ENCODE measurements around the gene MLLT3.

DNA sequence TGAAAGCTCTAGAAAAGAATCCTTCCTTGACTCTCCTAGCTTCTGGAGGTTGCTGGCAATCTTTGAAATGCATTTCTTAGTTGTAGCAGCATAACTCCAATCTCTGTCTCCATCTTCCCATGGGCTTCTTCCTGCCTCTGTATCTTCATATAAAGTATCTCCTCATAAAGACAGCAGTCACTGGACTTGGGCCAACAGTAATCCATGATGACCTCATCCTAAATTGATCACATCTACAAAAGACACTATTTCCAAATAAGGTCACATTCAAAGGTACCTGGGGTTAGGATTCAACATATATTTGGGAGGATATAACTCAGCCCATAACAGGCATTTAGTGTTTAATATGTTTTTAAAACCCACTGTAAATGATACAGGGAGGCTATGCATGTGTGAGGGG is 123.3 kb downstream of the MLLT3 start:
- TF ChIP-seq, protein P1, sequence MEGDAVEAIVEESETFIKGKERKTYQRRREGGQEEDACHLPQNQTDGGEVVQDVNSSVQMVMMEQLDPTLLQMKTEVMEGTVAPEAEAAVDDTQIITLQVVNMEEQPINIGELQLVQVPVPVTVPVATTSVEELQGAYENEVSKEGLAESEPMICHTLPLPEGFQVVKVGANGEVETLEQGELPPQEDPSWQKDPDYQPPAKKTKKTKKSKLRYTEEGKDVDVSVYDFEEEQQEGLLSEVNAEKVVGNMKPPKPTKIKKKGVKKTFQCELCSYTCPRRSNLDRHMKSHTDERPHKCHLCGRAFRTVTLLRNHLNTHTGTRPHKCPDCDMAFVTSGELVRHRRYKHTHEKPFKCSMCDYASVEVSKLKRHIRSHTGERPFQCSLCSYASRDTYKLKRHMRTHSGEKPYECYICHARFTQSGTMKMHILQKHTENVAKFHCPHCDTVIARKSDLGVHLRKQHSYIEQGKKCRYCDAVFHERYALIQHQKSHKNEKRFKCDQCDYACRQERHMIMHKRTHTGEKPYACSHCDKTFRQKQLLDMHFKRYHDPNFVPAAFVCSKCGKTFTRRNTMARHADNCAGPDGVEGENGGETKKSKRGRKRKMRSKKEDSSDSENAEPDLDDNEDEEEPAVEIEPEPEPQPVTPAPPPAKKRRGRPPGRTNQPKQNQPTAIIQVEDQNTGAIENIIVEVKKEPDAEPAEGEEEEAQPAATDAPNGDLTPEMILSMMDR (IDR thresholded peaks at IDR 0.05; ENCODE audit: low read depth, low read length) = no peak
- TF ChIP-seq EZH2phosphoT487 (IDR thresholded peaks at IDR 0.05; ENCODE audit: low read depth) = no peak

Measured in OCI-LY3 (cell line).